Measurements from ENCODE around the gene ITGA6. TPM values are rescaled to one million over a fixed set of nuclear protein-coding genes. Genes with fewer than 3 reads are reported as not detected.
A peak's percentile ranks its signal among the peaks of the same experiment; 100 is the strongest.

Gene ITGA6
- total RNA-seq, 1 experiment from 2014 or later, result 62.0 TPM

DNA sequence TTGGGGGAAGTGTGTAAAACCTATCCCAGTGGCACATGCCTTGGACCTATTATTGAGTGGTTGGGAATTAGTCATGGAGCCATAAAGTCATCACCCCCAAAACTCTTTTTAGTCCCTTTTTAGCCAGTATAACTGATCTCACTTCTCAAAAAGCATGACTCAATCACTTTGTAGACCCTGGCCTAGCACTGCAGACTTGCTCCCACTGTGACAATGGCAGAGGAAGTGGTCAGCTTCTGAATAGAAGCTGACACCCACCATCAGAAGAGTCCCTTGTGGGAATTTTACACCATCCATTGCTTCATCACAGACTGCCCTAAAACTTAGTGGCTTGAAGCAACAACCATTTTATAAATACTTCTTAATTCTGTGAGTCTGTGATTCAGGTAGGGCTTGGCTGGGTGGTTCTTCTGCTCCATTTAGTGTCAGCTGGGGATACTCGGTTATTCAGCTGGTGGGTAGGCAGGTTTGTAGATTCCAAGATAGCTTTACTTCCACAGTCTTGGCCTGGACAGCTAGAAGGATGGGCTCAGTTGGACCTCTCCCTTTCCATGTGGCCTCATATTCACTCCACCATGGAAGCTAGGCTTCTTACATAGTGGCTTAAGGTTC is 10.8 kb upstream of the ITGA6 start:
- DNase-seq (ENCODE audit: low read depth), result peak; percentile 57

DNA sequence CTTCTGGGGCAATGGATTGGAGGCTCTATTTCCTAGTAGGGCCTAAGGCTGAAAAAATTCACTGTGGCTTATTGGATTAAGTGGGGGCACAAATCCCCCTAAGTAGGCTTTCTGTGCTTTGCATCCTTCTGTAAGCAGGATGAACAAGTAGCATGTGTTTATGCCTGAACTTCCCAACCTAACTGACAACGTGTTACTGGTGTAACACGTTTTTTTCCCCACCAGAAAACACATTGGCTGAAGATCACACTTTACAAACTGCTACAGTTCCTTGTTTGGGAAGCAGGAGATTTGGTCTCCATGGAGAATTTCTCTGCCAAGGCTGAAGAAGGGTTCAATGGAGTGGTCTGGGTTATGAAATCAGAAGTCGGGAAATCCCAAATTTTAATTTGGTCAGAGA is 7.2 kb upstream of the ITGA6 start:
- no peak for DNase-seq (ENCODE audit: low read depth)

DNA sequence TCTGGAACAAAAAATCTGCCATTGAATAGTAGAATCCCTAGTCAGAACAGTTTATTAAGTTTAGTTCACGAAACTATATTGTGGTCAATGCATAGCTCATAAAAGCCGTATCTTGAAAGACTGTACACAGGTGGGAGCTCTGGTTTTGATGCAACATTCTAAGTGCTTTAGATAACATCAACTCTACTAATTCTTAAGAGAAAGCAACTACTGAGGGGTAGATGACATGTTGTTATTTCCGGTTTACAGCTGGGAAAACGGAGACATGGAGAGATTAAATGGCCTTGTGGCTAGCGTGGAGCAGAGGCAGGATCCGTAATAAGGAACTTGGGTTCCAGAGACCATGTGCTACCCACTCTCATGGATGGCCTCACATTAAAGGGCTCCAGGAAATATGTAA is 4.2 kb upstream of the ITGA6 start:
- no peak for DNase-seq (ENCODE audit: low read depth)

DNA sequence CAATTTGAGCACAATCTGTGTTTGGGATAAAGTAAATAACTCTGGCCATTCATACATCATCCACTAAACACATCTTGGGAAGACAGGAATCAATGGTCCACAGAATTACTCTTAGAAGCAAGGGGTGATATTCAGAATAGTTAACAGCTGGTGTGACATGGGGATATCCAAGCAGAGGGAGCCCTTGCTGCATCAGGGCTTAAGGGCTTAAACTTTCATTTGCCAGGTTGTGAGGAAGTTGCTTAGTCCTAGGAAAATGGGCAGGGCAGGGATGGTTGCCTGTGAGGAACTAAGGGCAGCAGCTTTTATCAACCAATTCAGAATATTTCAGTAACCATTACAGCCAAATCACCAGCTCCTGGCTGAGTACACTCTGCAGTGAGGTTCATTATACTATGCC is 2.0 kb upstream of the ITGA6 start:
- peak; percentile 22 for DNase-seq (ENCODE audit: low read depth)

DNA sequence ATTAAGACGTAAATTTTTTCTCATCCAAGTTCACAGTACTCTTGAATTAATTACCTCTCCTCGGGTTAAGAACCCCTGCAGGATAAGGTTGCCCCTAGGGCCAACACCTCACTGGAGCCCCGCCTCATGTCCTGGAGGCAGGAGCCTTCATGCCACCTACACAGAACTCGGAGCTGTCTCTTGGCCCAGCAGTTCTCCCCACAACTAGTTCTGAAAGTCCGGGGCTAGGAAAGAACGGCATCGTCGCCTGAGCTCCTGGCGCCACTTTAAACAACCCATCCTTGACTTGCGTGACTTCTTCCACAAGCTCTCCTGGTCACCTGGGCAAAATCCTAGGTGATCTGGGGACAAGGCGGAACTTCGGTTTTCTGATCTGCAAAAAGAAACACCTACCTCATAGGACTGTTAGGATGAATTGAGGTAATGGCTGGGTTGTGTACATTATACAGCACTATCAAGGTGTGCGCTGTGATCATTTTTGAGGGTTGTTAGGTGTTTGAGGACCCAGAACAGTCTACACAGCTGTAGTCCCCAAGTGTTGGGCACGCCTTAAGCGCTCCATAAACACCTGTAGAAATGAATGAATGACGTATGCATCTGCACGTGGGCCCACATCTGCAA is 641 bp upstream of the ITGA6 start:
- no peak for DNase-seq (ENCODE audit: low read depth)

GRCh38 chr2:172427990-172428831 is 825 bp downstream of the ITGA6 start:
- DNase-seq (ENCODE audit: low read depth), result peak; percentile 41

GRCh38 chr2:172428832-172429210 is 1.4 kb downstream of the ITGA6 start:
- DNase-seq (ENCODE audit: low read depth), result no peak

- no peak for DNase-seq (ENCODE audit: low read depth)
Observed at GRCh38 chr2:172429301-172429968, 2.0 kb downstream of the ITGA6 start.

GRCh38 chr2:172430027-172430426 is 2.6 kb downstream of the ITGA6 start:
- no peak for DNase-seq (ENCODE audit: low read depth)

- DNase-seq (ENCODE audit: low read depth), result no peak
Observed at GRCh38 chr2:172430678-172431077, 3.3 kb downstream of the ITGA6 start.

- no peak for DNase-seq (ENCODE audit: low read depth)
Observed at GRCh38 chr2:172431463-172431862, 4.1 kb downstream of the ITGA6 start.

DNA sequence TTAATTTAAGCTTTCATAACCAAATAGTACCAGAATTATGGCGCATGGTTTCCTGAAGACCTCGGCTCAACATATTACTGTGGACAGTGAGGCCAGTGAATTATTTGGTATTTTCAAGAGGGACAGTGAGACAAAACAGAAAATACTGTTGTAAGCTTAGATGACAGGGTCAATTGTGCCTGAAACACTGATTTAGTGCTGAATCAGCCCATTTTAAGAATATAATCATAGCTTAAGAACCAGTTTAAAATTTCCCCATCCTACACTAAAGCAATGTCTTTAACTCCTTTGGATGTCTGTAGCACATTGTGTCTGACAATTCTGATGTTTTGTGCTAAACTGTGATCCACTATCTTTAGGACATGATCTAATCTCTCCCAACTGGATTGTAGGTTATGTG is 4.6 kb downstream of the ITGA6 start:
- no peak for DNase-seq (ENCODE audit: low read depth)

GRCh38 chr2:172433144-172433543 is 5.8 kb downstream of the ITGA6 start:
- no peak for DNase-seq (ENCODE audit: low read depth)

DNA sequence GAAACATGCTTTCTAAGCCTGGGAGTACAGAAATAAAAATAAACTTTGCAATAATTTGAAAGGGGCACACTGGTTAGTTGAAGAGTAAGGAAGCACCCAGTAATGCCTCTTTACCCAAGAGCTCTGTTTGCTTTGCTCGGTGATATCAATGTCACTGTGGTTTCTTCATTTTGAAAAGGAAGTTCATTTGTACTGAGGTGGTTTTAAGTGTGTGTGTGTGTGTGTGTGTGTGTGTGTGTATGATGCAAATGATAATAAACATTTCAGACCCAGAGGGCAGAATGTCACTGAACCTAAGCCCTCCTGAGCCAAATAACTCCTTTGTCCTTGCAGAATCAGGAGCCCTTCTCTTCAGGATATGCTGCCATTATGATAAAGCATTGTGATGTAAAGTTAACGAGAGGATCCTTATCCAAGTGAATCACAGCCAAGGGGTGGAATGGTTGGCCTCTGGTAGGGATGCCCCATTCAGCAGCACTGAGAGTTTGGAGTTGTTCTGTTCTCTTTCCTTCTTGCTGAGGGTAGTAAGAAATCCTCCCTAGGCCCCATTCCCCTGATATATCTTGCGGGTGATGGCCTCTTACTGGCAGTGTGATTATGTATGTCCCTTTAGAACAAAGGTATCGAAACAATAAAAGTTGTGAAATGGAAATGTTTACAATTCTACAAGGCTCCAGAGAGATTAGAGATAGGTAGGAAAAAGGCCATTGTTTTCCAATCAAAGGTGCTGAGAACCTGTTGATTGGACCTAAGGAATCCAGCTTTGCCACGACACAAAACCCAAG is 7.6 kb downstream of the ITGA6 start:
- DNase-seq (ENCODE audit: low read depth), result peak; percentile 41

DNA sequence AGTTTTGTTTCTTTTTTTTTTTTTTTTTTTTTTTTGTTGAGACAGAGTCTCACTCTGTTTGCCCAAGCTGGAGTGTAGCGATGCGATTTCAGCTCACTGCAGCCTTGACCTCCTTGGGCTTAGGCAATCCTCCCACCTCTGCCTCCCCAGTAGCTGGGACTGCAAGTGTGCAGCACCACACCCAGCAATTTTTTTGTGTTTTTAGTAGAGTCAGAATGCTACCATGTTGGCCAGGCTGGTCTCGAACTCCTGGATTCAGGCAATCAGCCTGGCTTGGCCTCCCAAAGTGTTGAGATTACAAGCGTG is 8.2 kb downstream of the ITGA6 start:
- no peak for DNase-seq (ENCODE audit: low read depth)

DNA sequence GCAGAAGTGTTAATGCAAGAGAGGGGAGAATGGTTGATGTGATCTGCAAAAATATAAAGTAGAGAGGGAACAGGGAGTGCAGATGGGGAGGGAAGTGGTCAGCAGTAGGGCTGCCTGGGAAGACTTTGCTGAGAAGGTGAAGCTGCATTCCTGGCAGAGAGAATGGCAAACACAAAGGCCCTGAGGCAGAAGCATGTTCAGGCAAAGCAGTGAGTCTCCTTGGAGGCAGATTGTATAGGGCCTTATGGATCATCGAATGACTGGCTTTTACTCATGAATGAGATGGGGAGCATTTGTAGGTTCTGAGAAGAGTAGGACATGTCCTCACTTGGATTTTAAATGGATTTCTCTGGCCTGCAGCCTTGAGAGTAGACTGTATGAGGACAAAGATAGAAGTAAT is 9.5 kb downstream of the ITGA6 start:
- peak; percentile 26 for DNase-seq (ENCODE audit: low read depth)

GRCh38 chr2:172437419-172438341 is 10.3 kb downstream of the ITGA6 start:
- DNase-seq (ENCODE audit: low read depth), result no peak

DNA sequence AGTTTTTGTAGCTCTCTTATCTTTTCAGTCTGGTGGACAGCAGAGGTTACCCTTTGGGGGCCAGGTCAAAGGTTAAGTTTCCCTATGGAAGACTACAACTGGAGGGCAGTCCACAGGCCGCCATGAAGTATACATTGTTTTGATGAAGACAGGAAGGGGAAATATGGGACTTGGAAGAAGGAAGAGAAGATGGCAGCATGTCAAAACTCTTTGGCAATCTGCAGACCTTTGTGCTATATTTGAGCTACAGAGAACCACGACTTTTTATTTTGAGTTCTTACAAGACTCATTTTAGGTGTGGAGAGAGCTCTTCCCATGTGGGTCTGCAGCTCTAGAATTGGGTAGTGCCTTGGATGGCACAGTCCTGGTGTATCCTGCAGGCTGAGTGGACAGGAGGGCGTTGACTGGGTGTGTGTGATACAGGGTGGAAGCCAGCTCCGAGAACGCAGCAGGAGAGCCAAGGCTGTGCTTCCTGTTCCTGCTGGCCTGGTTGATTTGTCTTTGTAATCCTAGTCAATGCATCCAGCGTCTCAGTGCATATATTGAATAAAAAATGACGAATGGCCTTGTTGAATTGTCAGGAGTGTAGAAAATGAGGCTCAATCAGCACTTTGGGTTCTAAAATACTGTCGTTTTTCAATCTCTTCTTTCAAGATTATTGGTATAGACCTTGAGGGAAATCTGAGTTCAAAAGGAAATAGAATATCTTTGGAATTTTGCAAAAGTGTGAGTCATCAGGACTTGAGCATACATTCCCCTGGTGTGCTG is 11.5 kb downstream of the ITGA6 start:
- DNase-seq (ENCODE audit: low read depth), result peak; percentile 78

- DNase-seq (ENCODE audit: low read depth), result no peak
Observed at GRCh38 chr2:172439509-172439860, 12.1 kb downstream of the ITGA6 start.

- no peak for DNase-seq (ENCODE audit: low read depth)
Observed at GRCh38 chr2:172439911-172440310, 12.5 kb downstream of the ITGA6 start.

All from RPMI7951 (cell line).